H1 (cell line): ENCODE measurements around the gene TNNT1. TPM values are rescaled to one million over a fixed set of nuclear protein-coding genes. Genes with fewer than 3 reads are reported as not detected.

Source experiments
- CTCF ChIA-PET: fragments of 300-600 bp; sonication (Branson Sonifier 250); formaldehyde crosslinking; loops from one replicate; lab custom pipeline; 2021; ENCODE audit not compliant: partially characterized antibody; lab: Charles Lee
- POLR2A ChIA-PET: fragments of 300-600 bp; sonication (Branson Sonifier 250); formaldehyde crosslinking; loops from one replicate; lab custom pipeline; 2021; ENCODE audit warnings: inconsistent platforms; ENCODE audit not compliant: partially characterized antibody; lab: Charles Lee
- DNase-seq, 2 experiments: peaks; one replicate each; pipeline versions ENCODE4 v3.0.0 to v3.0.0-alpha.2; 2010 to 2022; ENCODE audit warnings: low spot score in 2 of 2, low read depth in 1 of 2, mixed read lengths in 1 of 2
- FAIRE-seq: peaks from 2 replicates; lab custom pipeline; 2011; peaks lifted over from hg19 to GRCh38; lab: Jason Lieb, UNC
- H2AFZ ChIP-seq: 2 replicates; pipeline ENCODE4 v1.8.1; 2012; ENCODE audit warnings: low read length, inconsistent platforms
- H2AK5ac ChIP-seq: 2 replicates; pipeline ENCODE4 v1.6.1; 2013; ENCODE audit warnings: low read depth, low read length
- H2BK120ac ChIP-seq: replicated peaks from 2 replicates; pipeline ENCODE3; 2013; ENCODE audit warnings: low read depth, low read length, inconsistent platforms
- H2BK12ac ChIP-seq: 2 replicates; pipeline ENCODE4 v1.6.1; 2013; ENCODE audit warnings: low read depth, low read length
- H2BK15ac ChIP-seq: 2 replicates; pipeline ENCODE4 v1.6.1; 2013; ENCODE audit warnings: low read length
- H2BK20ac ChIP-seq: 2 replicates; pipeline ENCODE4 v1.6.1; 2013; ENCODE audit warnings: low read length
- H2BK5ac ChIP-seq: 2 replicates; pipeline ENCODE4 v1.6.1; 2013; ENCODE audit warnings: low read depth, low read length
- H3K14ac ChIP-seq: 2 replicates; pipeline ENCODE4 v1.6.1; 2013; ENCODE audit warnings: inconsistent platforms; ENCODE audit not compliant: insufficient read length
- H3K18ac ChIP-seq: 2 replicates; pipeline ENCODE4 v1.6.1; 2013; ENCODE audit warnings: low read length; ENCODE audit errors: extremely low read depth
- H3K23ac ChIP-seq: 2 replicates; pipeline ENCODE4 v1.6.1; 2013; ENCODE audit warnings: inconsistent platforms; ENCODE audit not compliant: insufficient read length
- H3K23me2 ChIP-seq: 2 replicates; pipeline ENCODE4 v1.6.1; 2013; ENCODE audit warnings: low read depth, low read length
- H3K27ac ChIP-seq: 2 replicates; pipeline ENCODE4 v1.6.1; 2011; ENCODE audit warnings: low read depth, low read length, inconsistent platforms
- H3K27me3 ChIP-seq, 4 experiments: replicated peaks in 1 of 4; 1 replicate in 1 of 4; 2 replicates in 3 of 4; pipeline versions ENCODE4 v1.6.1 to v1.8.1; 2011 to 2013; ENCODE audit warnings: low read length in 3 of 4, mild to moderate bottlenecking in 3 of 4, inconsistent platforms in 2 of 4, mixed read lengths in 2 of 4, moderate library complexity in 1 of 4; ENCODE audit not compliant: control insufficient read depth in 3 of 4, insufficient read depth in 3 of 4; ENCODE audit errors: extremely low read depth in 1 of 4
- H3K36me3 ChIP-seq, 4 experiments: 2 replicates each; pipeline versions ENCODE4 v1.6.1 to v1.8.1; 2011 to 2013; ENCODE audit warnings: mild to moderate bottlenecking in 4 of 4, low read length in 3 of 4, moderate library complexity in 2 of 4, control low read depth in 1 of 4, inconsistent platforms in 1 of 4; ENCODE audit not compliant: insufficient read depth in 4 of 4, control insufficient read depth in 2 of 4
- H3K4ac ChIP-seq: replicated peaks from 2 replicates; pipeline ENCODE3; 2013; ENCODE audit warnings: low read length, low read depth, mixed read lengths, inconsistent platforms; ENCODE audit not compliant: insufficient read length
- H3K4me1 ChIP-seq, 4 experiments: replicated peaks in 1 of 4; 1 replicate in 1 of 4; 2 replicates in 3 of 4; pipeline versions ENCODE4 v1.6.1 to v1.8.1; 2011 to 2013; ENCODE audit warnings: low read length in 3 of 4, inconsistent platforms in 2 of 4, mixed read lengths in 1 of 4; ENCODE audit not compliant: insufficient read depth in 4 of 4, control insufficient read depth in 3 of 4
- H3K4me2 ChIP-seq, 2 experiments: 2 replicates each; pipeline versions ENCODE4 v1.6.1 to v1.8.1; 2011 to 2013; ENCODE audit warnings: low read depth in 2 of 2, low read length in 2 of 2, control low read depth in 1 of 2, inconsistent platforms in 1 of 2, mild to moderate bottlenecking in 1 of 2; ENCODE audit not compliant: insufficient read depth in 1 of 2
- H3K4me3 ChIP-seq, 4 experiments: fragments of 200-600, 300-600 bp in 1 of 4; sonication (generic), shearing (Covaris generic), sonication (Bioruptor Twin) in 1 of 4; 2 replicates each; pipeline versions ENCODE4 v1.5.1 to v1.8.1; 2011 to 2016; ENCODE audit warnings: low read length in 4 of 4, low read depth in 3 of 4, control low read depth in 2 of 4, inconsistent platforms in 2 of 4, mild to moderate bottlenecking in 2 of 4, mixed read lengths in 1 of 4, moderate library complexity in 1 of 4; ENCODE audit not compliant: insufficient read depth in 2 of 4; ENCODE audit errors: extremely low read depth in 1 of 4
- H3K56ac ChIP-seq: replicated peaks from 2 replicates; pipeline ENCODE3; 2013; ENCODE audit warnings: low read depth, mild to moderate bottlenecking, mixed read lengths, low read length, inconsistent platforms; ENCODE audit not compliant: insufficient read length
- H3K79me1 ChIP-seq: 2 replicates; pipeline ENCODE4 v1.6.1; 2013; ENCODE audit warnings: low read depth, low read length, control low read depth
- H3K79me2 ChIP-seq, 2 experiments: 2 replicates each; pipeline versions ENCODE4 v1.6.1 to v1.8.1; 2012 to 2013; ENCODE audit warnings: low read length in 2 of 2, mild to moderate bottlenecking in 2 of 2, inconsistent platforms in 1 of 2; ENCODE audit not compliant: insufficient read depth in 2 of 2, control insufficient read depth in 1 of 2
- H3K9ac ChIP-seq, 4 experiments: replicated peaks in 1 of 4; 1 replicate in 1 of 4; 2 replicates in 3 of 4; pipeline versions ENCODE4 v1.6.1 to v1.8.1; 2011 to 2013; ENCODE audit warnings: low read depth in 3 of 4, low read length in 3 of 4, control low read depth in 2 of 4, mild to moderate bottlenecking in 2 of 4, moderate library complexity in 2 of 4, inconsistent platforms in 1 of 4; ENCODE audit errors: extremely low read depth in 1 of 4
- H3K9me3 ChIP-seq, 2 experiments: 2 replicates each; pipeline versions ENCODE4 v1.6.1 to v1.8.1; 2012 to 2013; ENCODE audit warnings: mild to moderate bottlenecking in 2 of 2, moderate library complexity in 2 of 2, control low read depth in 1 of 2, inconsistent platforms in 1 of 2, low read depth in 1 of 2, low read length in 1 of 2, mixed read lengths in 1 of 2; ENCODE audit not compliant: insufficient read depth in 2 of 2
- H4K20me1 ChIP-seq, 2 experiments: replicated peaks in 1 of 2; 2 replicates each; pipeline versions ENCODE3 to v1.8.1; 2011 to 2013; ENCODE audit warnings: inconsistent platforms in 2 of 2, low read length in 2 of 2, mild to moderate bottlenecking in 1 of 2; ENCODE audit not compliant: insufficient read depth in 2 of 2, control insufficient read depth in 1 of 2
- H4K5ac ChIP-seq: 2 replicates; pipeline ENCODE4 v1.6.1; 2013; ENCODE audit warnings: low read length, low read depth, mixed read lengths, inconsistent platforms; ENCODE audit not compliant: insufficient read length
- H4K8ac ChIP-seq: 2 replicates; pipeline ENCODE4 v1.8.0; 2013; ENCODE audit warnings: mild to moderate bottlenecking, moderate library complexity, low read length, inconsistent platforms; ENCODE audit not compliant: insufficient read depth; ENCODE audit errors: extremely low read depth
- H4K91ac ChIP-seq: replicated peaks from 2 replicates; pipeline ENCODE3; 2013; ENCODE audit warnings: low read length, mixed read lengths, inconsistent platforms; ENCODE audit not compliant: insufficient read length
- FOSL1 ChIP-seq: IDR thresholded peaks from 2 replicates; pipeline ENCODE4 v1.6.1; 2011; ENCODE audit warnings: mild to moderate bottlenecking, low read depth, low read length, moderate library complexity; ENCODE audit not compliant: insufficient read depth
- SUZ12 ChIP-seq: fragments of 200-600 bp; sonication (generic); IDR thresholded peaks from 2 replicates; pipeline ENCODE4 v1.6.1; 2012; ENCODE audit warnings: mild to moderate bottlenecking, inconsistent platforms, low read length, moderate library complexity, mixed read lengths
- WGBS, 2 experiments: shearing (Covaris generic) in 1 of 2; methylation state at CpG; one replicate each; pipeline versions ENCODE4 v1.1.6 to v1.1.7; 2013 to 2015; ENCODE audit warnings: low lambda C conversion rate in 2 of 2, mixed read lengths in 2 of 2, inconsistent platforms in 1 of 2, low coverage in 1 of 2, missing lambda C conversion rate in 1 of 2; ENCODE audit not compliant: insufficient replicate concordance in 2 of 2, insufficient coverage in 1 of 2, insufficient read length in 1 of 2; ENCODE audit errors: extremely low coverage in 1 of 2, missing lambda C conversion rate in 1 of 2; 5-methylcytosine and 5-hydroxymethylcytosine counted together
- polyA plus RNA-seq, 7 experiments: library from polyadenylated mRNA; depleted of rRNA in 3 of 7; stranded (reverse) in 5 of 7; unstranded in 2 of 7; fragments of >200 nt in 5 of 7; fragments of 200-250 nt in 2 of 7; gene quantifications; 1 replicate in 5 of 7; 2 replicates in 1 of 7; 4 replicates in 1 of 7; pipeline versions ENCODE4 v1.2.1 to v1.2.3, GENCODE V29; 2011 to 2013; ENCODE audit warnings: missing spikeins in 2 of 7, mixed read lengths in 2 of 7
- total RNA-seq: library from RNA; stranded (reverse); fragmentation: NEBNext Ultra II Directional; extraction: Animal tissue kit (Norgen Biotek cat#: 25700); gene quantifications from 2 replicates; pipeline ENCODE4 v1.2.1, GENCODE V29; 2021

Gene TNNT1
- total and polyA plus RNA-seq, 2 of the 8 experiments (the other 6 are each of a cell fraction or from before 2014, with no cell fraction given), result 69.6 to 107 TPM

GRCh38 chr19:55198651-55199050 lies 49.6 kb upstream of the TNNT1 start:
- no peak overlapping the region for H3K4me2 ChIP-seq
- H2BK12ac ChIP-seq, result no peak overlapping the region
- H3K36me3 ChIP-seq, result no peaks in the 10 kb centered on the region
- no peak overlapping the region for H3K4ac ChIP-seq
- no peaks in the 10 kb centered on the region for H3K9me3 ChIP-seq
- no peaks in the 10 kb centered on the region for H3K79me1 ChIP-seq
- ChIA-PET POLR2A (interaction anchor here (0.6 to 1.9 kb wide), 5 partner anchors 8 to 209 kb away, joined by 3 read pairs; partner anchors contain the start of gene UBE2S), CTCF (interaction anchor here (0.7 to 1.5 kb wide), 5 partner anchors 12 to 52 kb away, joined by 3 to 5 read pairs (median 3); no protein-coding TSS in a partner anchor)
- DNase-seq (no peak), FAIRE-seq (no peak)
- no peak overlapping the region for H3K4me3 ChIP-seq
- H4K8ac ChIP-seq, result no peak overlapping the region
- H2BK120ac ChIP-seq, result no peak overlapping the region
- H2AK5ac ChIP-seq, result no peak overlapping the region
- no peak overlapping the region for H4K91ac ChIP-seq
- H3K9ac ChIP-seq, result no peak overlapping the region
- H4K5ac ChIP-seq, result no peak overlapping the region
- no peak overlapping the region for H2BK20ac ChIP-seq
- H3K23ac ChIP-seq, result no peak overlapping the region
- H4K20me1 ChIP-seq, result no peaks in the 10 kb centered on the region
- no peak overlapping the region for H3K27ac ChIP-seq
- H3K79me2 ChIP-seq, result no peaks in the 10 kb centered on the region
- H2AFZ ChIP-seq, result no peak overlapping the region
- H3K56ac ChIP-seq, result no peak overlapping the region
- H3K14ac ChIP-seq, result no peak overlapping the region
- H3K23me2 ChIP-seq, result no peaks in the 10 kb centered on the region; the same call in 1 of the 2 replicates
- H2BK15ac ChIP-seq, result no peak overlapping the region
- no peaks in the 10 kb centered on the region for H3K4me1 ChIP-seq
- no peaks in the 10 kb centered on the region for H3K27me3 ChIP-seq
- no peak overlapping the region for H3K18ac ChIP-seq
- H2BK5ac ChIP-seq, result no peak overlapping the region
- WGBS, 2 experiments, result 79% methylated on average over 5 of the region's 5 CpGs; no CpG with 5 or more reads in 1 of the 2 experiments
- no peak for TF ChIP-seq SUZ12
- TF ChIP-seq FOSL1, result no peak
